NOMO-1 treated with dmso at 0.1 percent for 144 hours (cell line): ENCODE results near the gene GLS.

Experiments
- DNase-seq: peaks from one replicate; lab custom pipeline; 2025; ENCODE audit not compliant: unreplicated experiment; lab: John Stamatoyannopoulos, UW

Gene GLS

DNA sequence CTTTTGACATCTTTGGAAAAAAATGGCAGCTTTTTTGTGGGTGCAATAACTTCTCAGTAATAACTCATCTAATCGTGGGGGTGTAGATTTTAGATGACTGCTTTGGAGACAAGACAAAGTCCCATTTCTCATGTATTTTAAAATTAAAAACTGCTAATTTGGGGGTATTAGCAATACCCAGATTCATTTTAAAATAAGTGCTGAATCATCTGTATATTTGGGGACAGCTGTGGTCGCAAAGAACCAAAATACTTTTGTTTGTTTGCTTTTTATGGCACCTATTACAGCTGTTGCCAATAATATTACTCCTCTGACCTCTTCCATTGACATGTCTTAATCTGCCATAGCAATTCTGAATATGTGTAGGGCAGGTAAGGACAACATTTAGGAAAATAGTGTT, 87.9 kb downstream of the GLS start:
- DNase-seq: no peak

DNA sequence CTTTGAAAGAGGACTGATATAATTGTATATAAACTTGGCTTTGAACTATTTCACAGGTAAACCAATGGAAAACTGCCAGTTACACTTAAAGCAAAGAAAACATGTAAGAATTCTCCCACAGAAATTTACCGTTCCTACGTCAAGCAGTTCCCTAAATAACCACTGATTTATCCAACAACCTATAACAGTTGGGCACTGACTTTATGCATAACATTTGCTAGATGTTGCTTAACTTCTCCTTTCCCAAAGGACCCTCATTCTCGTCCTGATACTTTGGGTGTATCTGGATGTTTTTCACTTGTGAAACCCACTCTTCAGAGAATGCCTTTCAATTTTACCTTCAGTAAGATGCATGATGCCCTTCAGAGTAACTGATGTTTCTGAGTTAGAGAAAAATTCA, 89.5 kb downstream of the GLS start:
- no peak for DNase-seq

DNA sequence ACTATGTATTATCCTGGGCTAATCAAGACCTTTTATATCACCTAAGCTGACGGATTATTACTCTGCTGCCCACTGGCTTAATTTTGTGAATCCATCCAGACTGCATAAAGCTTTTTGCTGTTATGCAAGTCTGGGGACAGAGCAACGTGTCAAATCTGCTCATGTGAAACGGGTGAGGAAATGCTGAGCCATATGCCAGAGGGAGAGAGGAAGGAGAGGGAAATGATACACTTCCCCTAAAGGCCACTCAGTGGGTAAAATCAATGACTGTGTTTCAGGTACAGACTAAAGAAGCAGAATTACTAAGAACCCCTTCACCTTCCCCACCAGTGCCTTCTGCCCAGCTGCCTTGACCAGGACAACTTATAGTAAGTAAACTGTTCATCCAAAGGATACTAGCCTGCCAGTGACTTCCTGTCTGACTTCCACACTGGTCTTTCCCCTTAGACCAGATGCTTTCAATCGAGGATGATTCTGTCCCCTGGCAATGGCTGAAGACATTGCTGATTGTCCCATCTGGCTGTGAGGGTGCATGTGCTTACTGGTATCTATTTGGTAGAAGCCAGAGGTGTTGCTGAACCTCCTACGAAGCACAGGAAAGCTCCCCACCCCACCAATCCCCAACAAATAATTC, 90.4 kb downstream of the GLS start:
- peak; percentile 78 for DNase-seq

DNA sequence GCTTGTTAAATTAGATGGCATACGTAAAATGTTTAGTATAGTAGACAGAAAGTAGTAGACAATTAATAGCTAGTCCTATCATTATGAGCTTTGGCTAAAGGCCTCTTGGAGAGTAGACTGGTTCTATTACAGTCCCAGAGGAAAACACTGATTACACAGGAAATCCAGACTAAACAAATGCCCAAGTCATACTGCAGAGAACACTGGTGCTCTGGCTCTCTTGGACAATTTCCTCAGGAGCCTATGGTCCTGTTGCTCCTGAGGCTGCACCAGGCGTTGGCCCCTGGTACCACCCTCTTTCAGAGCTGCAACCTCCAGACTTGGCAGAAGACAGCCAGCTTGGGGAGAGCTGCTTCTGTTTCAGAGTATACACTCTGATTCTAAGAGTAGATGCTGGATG, 91.6 kb downstream of the GLS start:
- DNase-seq: no peak

DNA sequence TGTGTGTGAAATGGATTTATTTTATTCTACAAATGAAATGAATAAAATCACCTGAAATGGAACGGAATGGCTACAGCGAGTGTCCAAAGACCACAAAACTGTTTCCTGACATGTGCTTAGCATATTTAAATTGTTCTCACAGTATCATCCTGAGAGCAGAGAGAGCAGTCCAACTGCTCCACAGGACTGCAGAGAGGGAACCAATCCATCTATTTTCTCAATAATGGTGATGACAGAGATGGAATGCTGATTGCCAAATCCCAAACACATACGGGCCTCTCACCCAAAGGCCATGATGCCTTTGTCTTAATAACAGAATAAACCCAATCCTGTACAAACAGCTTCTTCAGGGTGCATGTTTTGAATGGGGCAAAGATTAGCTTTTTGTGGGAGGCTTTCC, 92.2 kb downstream of the GLS start:
- no peak for DNase-seq

DNA sequence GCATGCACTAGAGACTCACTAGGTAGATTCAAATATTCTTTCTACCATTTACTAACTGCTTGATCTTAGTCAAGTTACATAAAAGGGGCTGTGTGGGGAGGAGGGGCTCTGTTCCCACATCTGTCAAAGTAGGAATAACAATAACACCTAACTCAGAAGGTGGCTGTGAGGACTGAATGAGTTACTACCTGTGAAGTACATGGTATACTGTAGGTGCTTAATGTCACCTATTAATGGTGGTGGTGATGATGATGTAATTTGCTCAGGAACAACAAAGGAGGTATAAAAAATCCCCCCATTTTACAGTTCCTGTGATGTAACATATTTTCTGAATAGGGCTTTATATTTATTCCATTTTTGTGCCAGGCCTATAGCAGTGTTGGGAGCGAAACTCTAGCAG, 92.6 kb downstream of the GLS start:
- no peak for DNase-seq

DNA sequence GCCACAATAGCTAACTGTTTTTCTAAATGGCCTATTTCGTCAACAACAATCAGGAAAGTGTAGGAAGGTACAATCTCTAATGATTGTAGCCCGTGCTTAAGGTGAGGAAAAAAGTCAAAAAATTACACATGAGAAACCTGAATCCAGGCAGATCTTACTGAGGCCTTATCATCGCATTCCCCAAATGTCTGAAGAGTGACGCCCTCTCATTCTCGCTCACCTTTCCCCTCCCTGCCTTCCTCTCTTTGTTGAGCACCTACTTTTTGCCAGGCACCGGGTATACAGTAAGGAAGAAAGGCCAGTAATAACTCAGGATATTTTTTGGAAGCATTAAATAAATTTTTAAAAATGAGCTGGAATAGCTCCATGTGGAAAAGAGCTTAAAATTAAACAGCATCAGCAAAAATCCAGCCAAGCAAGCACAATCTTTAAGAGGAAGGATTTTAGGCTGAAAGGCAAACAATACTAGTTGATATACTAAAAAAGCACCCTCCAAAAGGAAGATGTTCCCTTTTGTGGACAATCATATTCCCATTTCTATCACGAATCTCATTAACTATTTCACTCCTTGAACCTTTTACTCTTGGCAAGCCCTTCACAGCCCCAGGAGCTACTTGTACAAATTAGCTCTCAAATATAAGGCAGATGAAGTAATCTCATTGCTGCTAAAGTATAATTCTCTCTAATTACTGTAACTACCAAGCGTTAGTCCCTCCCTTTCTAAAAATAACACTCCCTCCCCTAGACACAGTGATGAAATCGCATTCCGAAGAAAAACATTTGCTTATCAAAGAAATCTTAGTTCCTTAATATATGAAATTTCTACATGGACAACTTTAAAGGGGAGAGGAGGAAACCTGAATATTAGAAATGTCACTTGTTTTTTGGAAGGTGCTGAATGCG, 93.4 kb downstream of the GLS start:
- DNase-seq: no peak

DNA sequence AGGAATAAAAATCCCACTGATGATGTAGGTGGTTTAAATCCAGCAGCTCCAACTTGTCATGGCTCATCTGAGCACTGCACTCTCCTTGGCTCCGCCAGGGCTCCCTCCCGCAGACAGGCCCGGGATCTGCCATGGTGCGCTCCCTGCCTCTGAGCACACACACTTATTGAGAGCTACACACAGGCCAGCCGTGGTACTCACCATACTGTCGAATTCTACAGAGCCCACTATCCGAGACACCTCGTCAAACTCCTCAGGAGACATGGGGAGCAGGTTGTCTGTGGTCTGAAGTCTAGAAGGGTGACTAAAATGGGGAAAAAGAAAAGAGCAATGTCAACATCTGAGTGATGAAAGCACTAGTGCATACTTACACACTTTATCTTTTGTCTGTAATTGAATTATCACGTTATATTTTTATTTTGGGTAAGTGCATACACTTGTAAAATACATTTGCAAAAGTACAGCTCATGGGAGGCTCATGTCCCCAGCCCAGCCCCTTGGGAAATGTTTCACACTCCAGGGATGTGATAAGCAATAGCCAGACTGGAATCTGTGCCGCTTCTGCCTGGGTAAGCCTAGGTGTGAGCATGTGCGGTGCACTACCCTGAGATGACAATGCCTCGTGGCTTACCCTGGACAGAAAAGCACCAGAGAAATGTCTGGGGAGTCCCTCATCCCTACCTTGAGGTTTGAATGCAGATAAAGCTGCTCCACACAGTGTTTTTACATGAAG, 94.2 kb downstream of the GLS start:
- no peak for DNase-seq

DNA sequence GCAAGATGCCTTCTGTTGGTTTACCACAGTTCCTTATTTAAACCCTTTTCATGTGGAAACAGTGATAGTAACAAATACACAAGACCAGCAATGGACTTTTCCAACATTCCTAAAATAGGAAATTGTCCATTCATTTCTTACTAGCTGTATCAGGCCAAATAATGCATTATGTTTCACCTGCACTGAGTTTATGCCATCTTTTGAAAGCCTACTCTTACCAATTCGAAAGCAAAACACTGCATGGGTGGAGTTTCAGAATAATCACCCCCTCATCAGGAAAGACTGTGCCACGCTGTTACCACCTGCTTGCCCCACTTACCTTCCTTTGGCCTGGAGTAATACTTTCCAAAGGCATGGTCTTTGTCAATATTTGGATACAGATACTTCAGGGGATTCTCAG, 95.9 kb downstream of the GLS start:
- no peak for DNase-seq

DNA sequence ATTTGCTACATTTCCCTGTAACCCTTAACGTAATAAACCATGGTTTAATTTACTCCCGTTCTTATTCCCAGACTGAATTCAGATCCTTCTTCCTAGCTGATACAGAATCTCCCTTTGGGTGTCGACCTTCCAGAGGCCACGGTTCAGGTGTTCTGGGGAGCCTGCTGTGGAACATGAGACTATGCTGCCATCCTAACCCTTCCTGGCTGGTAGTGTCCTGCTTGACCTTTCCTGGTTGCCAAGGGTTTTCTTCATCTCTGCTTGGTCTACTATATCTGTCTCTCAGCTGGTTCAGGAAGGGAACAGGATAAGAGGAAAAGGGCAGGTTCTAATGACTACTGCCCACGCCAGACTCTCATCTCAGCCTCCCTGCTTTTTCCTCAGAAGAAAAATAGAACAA, 96.9 kb downstream of the GLS start:
- no peak for DNase-seq

DNA sequence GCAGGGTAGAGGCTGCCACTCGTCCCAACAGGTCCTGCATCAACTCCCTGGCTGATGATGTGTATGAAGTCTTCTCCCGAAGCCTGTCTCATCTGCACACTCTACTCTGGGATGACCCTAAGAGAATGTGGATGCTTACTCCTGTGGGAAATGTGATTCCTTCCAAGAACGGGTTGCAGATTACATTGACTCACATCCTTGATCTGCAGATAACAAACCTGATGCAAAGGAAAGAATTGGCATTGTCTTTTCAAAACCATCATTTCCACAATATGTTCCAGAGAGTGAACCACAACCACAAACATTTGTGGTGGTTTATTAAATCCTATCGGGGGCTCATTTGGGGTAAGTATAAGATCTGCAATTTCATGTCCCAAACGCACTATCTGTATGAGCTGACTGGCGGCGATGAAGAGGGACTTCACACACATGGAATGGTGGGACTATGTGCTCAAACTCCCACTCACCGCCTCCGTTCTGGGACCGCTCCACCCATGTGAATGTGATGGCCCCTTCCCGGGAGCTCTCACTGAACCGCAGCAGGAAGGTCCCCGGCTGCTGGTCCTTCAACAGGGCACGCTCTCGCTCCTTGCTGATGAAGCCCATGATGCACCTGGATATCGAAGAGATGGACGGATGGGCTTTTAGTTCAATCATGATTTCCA, 97.9 kb downstream of the GLS start:
- DNase-seq: no peak

DNA sequence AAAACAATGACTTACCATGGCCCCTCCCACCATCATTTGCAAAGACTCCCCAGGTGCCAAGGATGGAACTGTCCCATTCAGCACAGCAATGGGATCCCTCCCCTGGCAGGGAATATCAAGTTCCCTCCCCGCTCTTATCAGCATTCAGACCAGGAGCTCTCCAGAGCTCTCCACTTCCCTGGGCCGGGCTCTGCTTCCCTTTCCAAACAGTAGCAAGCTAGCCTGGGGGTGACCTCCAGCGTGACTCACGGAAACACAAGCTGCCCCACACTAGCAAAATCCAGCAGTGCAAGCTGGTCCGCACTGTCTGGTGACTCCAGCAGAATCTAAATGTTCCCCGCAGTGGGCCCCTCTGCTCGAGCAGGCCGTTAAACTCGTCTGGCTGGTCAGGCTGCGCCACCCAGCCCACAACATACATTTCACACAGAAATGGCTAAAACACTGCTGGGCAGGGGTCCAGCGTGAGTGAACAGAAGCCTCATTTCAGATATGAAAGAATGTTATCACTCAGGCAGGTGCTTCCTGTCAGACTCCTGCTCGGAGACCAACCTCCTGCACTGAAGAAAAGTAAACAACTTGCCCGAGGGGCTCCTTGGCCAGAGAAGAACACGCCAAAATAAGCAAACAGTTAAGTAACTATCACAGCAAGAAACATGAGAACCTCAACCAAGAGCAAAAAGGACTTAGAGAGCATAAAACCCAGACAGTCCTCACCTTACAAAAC, 99.4 kb downstream of the GLS start:
- no peak for DNase-seq

DNA sequence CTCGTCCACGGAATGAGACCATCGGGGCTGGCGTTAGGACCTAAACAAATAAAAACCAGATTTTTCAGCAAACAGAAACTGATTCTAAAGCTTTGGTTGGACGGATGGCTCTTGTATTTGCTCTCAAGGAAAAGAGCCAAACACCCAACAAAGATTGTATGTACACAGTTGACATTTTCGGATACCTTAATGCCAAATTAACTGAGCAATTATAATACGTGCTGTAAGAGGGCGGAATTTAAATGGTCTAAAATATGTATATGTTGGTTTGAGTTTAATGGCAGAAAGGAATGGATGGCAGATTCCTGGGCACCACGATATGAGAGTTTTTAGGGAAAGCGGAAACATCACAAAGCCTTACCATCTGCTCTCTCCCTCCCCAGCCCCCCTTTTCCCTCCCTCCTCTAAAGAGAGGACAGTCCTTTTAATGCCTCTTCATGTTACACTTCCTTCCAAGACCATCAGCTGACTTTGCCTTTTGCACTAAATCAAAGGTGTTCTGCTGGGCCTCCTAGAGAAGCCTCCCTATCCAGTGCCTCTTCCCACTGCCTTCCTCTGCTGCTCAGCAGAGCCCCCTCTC, 100.1 kb downstream of the GLS start:
- no peak for DNase-seq

DNA sequence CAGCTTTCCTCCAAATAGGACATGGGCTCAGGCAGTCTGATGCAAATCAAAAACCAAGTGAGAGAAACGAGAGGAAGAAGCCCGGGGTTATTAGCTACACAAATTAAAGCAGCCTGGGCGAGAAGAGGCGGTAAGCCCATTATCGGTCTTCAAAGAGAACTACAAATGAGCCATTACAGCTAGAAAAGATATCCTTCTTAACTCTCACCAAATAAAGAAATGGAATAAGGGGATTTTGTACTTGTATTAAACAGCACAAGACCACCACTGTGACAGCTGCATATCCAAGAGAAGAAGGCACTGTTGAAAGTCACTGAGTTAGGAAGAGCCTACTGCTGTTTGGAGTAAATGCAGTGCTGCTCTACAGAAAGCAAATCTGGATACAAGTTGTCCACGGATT, 100.7 kb downstream of the GLS start:
- no peak for DNase-seq

DNA sequence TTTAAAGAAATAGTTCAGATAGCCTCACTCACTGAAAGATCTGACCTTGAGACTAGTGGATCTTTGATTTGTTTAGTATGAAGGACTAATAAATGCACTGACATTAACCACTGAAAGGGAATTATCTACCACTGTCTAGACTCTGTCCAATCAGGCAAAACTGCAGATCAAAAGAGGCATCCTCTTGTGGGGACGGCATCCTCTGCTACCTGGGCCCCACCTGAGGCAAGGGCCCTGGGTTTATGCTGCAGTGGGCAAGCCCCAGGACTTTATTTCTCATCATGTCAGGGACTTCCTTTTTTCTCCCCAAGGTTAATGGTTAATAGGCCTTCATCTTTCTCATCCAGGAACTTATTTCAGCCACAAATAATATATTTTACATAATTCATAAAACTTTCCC, 101.1 kb downstream of the GLS start:
- DNase-seq: no peak

DNA sequence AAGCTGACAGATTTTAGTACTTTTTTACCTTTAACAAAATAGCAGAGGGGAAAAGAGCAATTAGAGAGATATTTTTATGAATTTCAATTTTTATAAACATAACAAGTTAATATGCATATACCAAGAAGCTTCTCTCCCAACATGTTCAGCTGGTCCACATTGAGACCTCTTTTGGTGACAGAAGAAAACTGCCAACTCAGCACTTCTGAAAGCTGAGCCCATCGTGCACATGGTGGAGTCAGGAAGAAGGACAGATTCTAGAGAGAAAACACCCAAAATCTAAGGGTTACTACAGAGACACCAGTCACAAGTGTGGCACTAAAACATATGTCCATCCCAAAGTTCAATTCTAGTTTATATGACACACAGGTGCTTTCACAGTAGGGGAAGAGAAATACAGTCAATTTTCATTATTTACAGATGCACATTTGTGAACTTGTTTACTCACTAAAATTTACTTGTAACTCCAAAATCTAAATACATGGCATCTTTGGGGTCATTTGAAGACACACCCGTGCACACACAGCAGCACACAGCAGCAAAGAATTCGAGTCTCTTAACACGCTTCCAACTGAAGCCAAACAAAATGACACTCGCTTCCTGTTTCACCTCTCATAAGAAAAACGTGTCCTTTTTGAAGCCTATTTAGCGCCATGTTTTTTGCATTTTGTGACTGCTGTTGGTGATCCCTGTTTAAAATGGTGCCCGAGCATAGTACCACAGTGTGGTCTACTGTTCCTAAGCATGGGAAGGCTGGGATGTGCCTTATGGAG, 101.8 kb downstream of the GLS start:
- DNase-seq: no peak

DNA sequence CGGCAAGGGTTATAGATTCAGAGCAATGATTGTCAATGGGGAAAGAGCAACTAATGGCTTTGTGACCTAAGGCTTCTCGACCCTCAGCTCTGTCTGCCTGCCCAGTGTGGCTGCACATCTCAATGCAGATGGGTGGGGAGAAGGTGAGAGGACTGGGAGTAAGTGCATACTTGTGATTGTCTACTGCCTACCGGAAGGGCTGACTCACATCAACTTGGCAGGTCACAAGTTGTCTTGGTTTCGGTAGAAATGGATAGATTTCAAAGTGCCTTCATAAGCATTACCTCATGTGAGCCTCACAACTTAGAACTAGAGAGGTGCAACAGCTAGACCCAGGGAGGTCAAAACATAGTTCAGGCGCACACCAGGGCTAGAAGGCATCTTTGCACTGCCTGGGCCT, 104.0 kb downstream of the GLS start:
- no peak for DNase-seq

DNA sequence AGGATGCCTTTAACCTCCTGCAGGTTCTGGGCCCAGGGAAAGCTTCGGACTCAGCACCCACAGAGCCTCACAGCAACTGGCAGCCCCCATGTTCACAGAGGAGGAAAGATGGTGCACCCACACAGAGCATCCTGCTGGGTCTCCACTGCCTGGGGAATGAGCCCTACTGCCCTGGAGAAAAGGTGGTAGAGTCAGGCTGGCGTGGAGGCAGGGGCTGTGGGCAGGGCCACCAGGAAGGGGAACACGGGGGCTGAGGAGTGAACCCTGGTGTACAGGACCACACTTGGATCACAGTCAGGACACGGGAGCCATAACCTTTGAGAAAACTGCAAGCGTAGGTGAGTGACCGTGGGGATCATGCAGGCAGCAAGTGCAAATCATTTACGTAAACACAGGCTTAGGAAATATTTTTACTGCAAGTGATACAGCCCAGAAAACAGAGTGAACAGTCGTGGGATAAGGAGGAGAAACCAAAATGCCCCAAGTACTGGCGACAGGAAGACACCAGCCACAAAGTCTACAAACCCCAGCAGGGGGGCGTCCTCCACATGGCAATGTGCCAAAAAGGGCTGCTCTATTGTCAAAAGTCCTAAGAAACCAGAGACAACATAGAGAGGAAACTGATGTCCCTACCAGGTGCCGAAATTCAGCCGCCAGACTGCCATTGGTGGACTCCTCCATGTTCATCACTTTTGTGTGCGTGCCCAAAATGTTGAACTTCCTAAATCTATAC, 105.8 kb downstream of the GLS start:
- no peak for DNase-seq

DNA sequence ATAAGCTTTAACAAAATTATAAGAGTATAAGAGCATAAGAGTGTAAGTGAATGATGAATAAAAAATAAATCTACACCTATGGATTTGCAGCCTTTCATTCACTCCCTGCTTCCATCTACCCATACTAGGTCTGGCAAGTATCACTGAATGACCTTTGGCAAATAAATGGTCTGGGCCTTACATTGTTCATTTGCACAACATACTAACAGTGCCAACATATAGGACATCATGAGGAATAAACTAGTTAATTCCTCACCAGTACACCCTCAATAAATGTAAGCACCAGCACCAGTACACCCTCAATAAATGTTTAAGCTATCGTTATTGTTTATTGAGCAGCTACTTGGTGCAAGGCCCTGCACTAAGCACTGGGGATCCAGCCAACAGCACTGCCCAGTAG, 106.5 kb downstream of the GLS start:
- no peak for DNase-seq
